ENCODE measurements around the gene FETUB. TPM values are rescaled to one million over a fixed set of nuclear protein-coding genes. Genes with fewer than 3 reads are reported as not detected.

The FETUB gene
- total and polyA plus RNA-seq, 2 donors (not counting 3 experiments of a cell fraction or from before 2014, with no cell fraction given), result not detected

GRCh38 chr3:186694288-186695032, 54.3 kb downstream of the FETUB start:
- H3K4me3 ChIP-seq (replicated peaks in 1 of 3; ENCODE audit: insufficient read depth in 1 of 3, low read depth in 1 of 3, low read length in 3 of 3), result no peak overlapping the region
- H3K27me3 ChIP-seq (ENCODE audit: control insufficient read depth in 2 of 2, insufficient read depth in 2 of 2, low read length in 2 of 2), result no peaks in the 10 kb centered on the region
- intact Hi-C loops (cut with micrococcal nuclease) (no loop called here), dilution Hi-C loops (cut with MboI; ENCODE audit: extremely low pct_ligation_motif_present, low sequenced_read_pairs) (no loop called here)
- POLR2A ChIA-PET, result no interaction called here
- H3K27ac ChIP-seq (ENCODE audit: insufficient read depth, low read depth, low read length), result no peak overlapping the region
- no peak for FAIRE-seq
- no peak overlapping the region for H2AFZ ChIP-seq (ENCODE audit: low read depth, low read length)
- no TSS peak for BruUV-seq (replicated peaks)
- no peak overlapping the region for H3K9ac ChIP-seq (replicated peaks; ENCODE audit: extremely low read depth, insufficient read depth, low read length)
- H3K9me3 ChIP-seq (replicated peaks; ENCODE audit: control insufficient read depth, insufficient read depth, low read length), result no peaks in the 10 kb centered on the region
- H3K79me2 ChIP-seq (ENCODE audit: control insufficient read depth, insufficient read depth, low read length), result no peaks in the 10 kb centered on the region
- H3K36me3 ChIP-seq (ENCODE audit: control insufficient read depth in 2 of 2, extremely low read depth in 1 of 2, insufficient read depth in 2 of 2, low read length in 2 of 2), result no peaks in the 10 kb centered on the region
- CTCF ChIA-PET, result no interaction called here
- DNase-seq (ENCODE audit: low read depth, low spot score), result no peak
- H3K9me1 ChIP-seq (replicated peaks; ENCODE audit: control insufficient read depth, extremely low read depth, insufficient read depth, low read length), result no peaks in the 10 kb centered on the region
- no peaks in the 10 kb centered on the region for H3K4me1 ChIP-seq (ENCODE audit: control insufficient read depth, extremely low read depth, insufficient read depth, low read length)
- no peaks in the 10 kb centered on the region for H4K20me1 ChIP-seq (replicated peaks; ENCODE audit: control insufficient read depth, extremely low read depth, insufficient read depth, low read length)
- H3K4me2 ChIP-seq (ENCODE audit: insufficient read depth, low read length), result no peak overlapping the region
- TF ChIP-seq JUN (IDR thresholded peaks at IDR 0.05; ENCODE audit: borderline replicate concordance, insufficient read depth, insufficient read length, low read depth) (no peak), CTCF (IDR thresholded peaks at IDR 0.05; ENCODE audit: extremely low read depth in 1 of 2, insufficient read depth in 1 of 2, low read depth in 1 of 2, low read length in 2 of 2) (no peak)

- Histone ChIP-seq H3K4me3 (replicated peaks in 1 of 3; ENCODE audit: insufficient read depth in 1 of 3, low read depth in 1 of 3, low read length in 3 of 3) (no peak overlapping the region), H3K4me2 (ENCODE audit: insufficient read depth, low read length) (no peak overlapping the region), H3K4me1 (ENCODE audit: control insufficient read depth, extremely low read depth, insufficient read depth, low read length) (no peaks in the 10 kb centered on the region), H4K20me1 (replicated peaks; ENCODE audit: control insufficient read depth, extremely low read depth, insufficient read depth, low read length) (no peaks in the 10 kb centered on the region), H3K9ac (replicated peaks; ENCODE audit: extremely low read depth, insufficient read depth, low read length) (no peak overlapping the region), H3K27ac (ENCODE audit: insufficient read depth, low read depth, low read length) (no peak overlapping the region), H3K27me3 (ENCODE audit: control insufficient read depth in 2 of 2, insufficient read depth in 2 of 2, low read length in 2 of 2) (no peaks in the 10 kb centered on the region), H2AFZ (ENCODE audit: low read depth, low read length) (no peak overlapping the region), H3K9me3 (replicated peaks; ENCODE audit: control insufficient read depth, insufficient read depth, low read length) (no peaks in the 10 kb centered on the region), H3K36me3 (ENCODE audit: control insufficient read depth in 2 of 2, extremely low read depth in 1 of 2, insufficient read depth in 2 of 2, low read length in 2 of 2) (no peaks in the 10 kb centered on the region), H3K79me2 (ENCODE audit: control insufficient read depth, insufficient read depth, low read length) (no peaks in the 10 kb centered on the region), H3K9me1 (replicated peaks; ENCODE audit: control insufficient read depth, extremely low read depth, insufficient read depth, low read length) (no peaks in the 10 kb centered on the region)
- intact Hi-C loops (cut with micrococcal nuclease), result no loop called here
- ChIA-PET CTCF (no interaction called here), POLR2A (no interaction called here)
- BruUV-seq (replicated peaks), result no TSS peak
- no peak for TF ChIP-seq POLR2AphosphoS5 (IDR thresholded peaks at IDR 0.05; ENCODE audit: insufficient read depth, low read depth, low read length)
- no peak for TF ChIP-seq EZH2 (IDR thresholded peaks at IDR 0.05; ENCODE audit: borderline replicate concordance, low read depth, low read length, severe bottlenecking)
- no peak for TF ChIP-seq FOS (IDR thresholded peaks at IDR 0.05; ENCODE audit: borderline replicate concordance, insufficient read depth, low read length)
- TF ChIP-seq POLR2A (IDR thresholded peaks at IDR 0.05; ENCODE audit: low read depth, low read length), result no peak
- no peak for TF ChIP-seq JUN (IDR thresholded peaks at IDR 0.05; ENCODE audit: borderline replicate concordance, insufficient read depth, insufficient read length, low read depth)
- no peak for TF ChIP-seq CTCF (IDR thresholded peaks at IDR 0.05; ENCODE audit: extremely low read depth in 1 of 2, insufficient read depth in 1 of 2, low read depth in 1 of 2, low read length in 2 of 2)
- no peak for TF ChIP-seq GATA2 (IDR thresholded peaks at IDR 0.05; ENCODE audit: insufficient read depth, insufficient read length, low read depth, low read length)
- no peak for TF ChIP-seq MAX (IDR thresholded peaks at IDR 0.05; ENCODE audit: insufficient read depth, insufficient read length)
- TF ChIP-seq MYC (IDR thresholded peaks at IDR 0.05; ENCODE audit: low read depth, low read length), result no peak
- dilution Hi-C loops (cut with MboI; ENCODE audit: extremely low pct_ligation_motif_present, low sequenced_read_pairs), result no loop called here
- DNase-seq (ENCODE audit: low read depth, low spot score) (no peak), FAIRE-seq (no peak)
Measured at GRCh38 chr3:186696522-186696921, 56.3 kb downstream of the FETUB start.

Data from endothelial cell of umbilical vein (primary cell).